Fibroblast of the conjunctiva (primary cell): ENCODE measurements around the gene P3H1.

ENCODE experiments used
- DNase-seq: peaks from one replicate; pipeline ENCODE4 v3.0.0-alpha.2; 2010; ENCODE audit warnings: low read depth

P3H1 gene

DNA sequence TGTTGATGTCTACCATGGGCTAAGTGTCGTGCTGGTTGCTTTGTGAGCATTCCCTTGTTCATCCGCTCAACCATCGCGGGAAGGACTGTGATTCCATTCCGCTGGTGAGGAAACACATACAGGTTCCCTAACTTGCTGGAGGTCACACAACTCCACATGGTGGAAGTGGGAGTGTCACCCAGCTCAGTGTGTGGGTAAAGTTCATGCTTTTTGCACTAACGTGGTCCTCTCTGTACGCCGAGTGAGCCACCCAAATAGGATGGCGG, 22.7 kb downstream of the P3H1 start:
- no peak for DNase-seq

DNA sequence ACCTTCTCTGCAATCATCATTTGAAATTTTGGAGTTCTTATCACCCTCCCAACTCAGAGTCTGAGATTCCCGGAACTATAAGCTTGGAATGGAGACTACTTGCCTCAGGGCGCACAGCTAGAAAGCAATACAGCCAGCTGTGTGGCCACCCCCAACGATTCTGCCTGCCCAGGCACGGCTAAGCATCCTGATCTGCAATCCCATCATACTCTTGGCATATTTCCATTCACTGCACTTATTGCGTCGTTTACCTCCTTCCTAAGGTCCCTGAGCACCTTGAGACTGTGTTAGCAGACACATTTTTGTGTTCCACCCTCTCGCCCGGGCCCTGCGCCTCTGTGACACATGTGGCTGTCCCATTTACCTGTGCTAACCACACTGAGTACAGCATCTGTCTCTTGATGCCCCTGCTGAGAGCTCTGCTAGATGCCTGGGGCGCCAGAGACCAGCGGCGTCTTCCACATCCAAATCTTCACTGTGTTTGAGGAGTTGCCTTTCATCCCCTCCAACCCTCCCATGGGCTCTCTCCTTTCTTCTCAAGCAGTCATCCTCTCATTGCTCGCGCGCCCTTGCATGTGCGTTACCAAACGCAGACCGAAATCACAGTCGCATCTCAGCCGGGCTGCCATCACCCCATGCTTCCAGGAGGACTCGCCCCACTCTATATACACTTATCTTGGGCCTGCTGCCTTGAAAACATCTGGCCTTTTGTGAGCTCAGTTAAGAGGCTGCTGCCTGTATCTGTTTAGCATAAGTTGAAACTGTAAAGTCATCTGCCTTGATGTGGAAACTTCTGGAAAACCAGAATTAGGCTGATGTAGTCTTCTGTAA, 23.3 kb downstream of the P3H1 start:
- no peak for DNase-seq

DNA sequence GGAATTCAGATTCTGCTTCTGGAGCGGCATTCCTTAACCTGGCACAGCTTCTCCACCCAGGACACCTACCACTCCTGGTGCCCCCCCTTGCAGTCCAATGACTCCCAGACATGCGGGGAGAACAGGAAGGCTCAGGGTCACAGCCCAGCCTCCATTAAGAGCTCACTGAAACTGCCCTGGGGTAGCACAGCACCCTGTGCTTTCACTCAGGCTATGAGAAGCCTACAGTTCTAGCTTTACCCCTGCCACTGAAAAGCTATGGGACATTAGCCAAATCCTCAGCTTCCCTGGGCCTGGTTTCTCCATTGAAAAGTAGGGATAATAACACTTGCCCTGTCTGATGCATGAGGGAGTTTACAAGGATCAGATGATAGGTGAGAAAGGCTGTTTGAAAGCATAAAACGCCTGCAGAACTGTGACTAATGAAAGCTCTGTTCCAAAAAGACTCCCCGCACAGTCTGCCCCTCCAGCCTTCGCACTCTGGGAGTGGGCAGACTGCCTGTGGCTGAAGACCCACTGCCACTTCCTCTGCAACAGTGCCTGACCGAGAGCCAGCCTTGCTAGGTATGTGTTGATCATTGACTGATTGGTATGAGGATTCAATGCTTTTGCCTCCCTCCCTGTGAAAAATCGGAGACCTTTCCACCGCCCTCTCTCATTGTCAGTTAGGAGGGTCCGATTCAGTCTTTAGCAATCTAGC, 24.1 kb downstream of the P3H1 start:
- no peak for DNase-seq

DNA sequence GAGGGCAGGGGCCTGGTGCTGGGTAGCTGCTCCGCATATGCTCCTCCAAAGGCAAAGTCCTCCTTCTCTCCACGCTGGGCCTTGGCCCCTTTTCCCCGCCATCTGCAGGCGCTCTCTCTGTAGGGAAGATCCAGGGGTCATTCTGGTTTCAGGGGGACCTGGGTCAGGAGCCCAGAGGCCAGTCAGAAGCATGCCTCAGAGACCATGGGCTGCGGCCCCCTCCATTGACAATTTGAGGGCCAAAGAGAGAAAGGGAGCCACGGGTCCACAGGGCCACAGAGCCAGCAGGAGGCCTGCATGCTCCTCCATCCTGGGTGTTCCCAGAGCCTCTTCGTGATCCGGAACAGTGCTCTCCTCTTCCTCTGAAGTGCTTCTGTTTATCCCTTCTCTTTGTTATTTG, 24.7 kb downstream of the P3H1 start:
- no peak for DNase-seq

DNA sequence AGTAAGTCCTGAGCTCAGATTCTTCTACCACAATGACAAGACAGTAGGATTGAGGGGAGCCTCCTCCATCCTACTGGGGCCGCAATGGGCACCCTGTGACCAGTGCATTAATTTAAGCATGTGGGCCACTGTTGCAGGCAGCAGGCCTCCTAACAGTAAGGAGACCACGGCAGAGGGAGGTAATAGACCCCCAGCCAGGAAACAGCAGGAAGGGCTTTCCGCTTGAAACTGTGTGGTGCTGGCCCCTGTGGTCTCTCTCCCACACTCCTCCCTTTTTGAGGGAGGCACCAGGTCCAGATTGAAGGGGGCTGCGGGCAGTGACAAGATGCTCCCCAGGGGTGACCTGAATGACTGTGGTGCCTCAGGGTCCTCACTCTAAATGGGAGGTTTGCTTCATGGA, 25.1 kb downstream of the P3H1 start:
- no peak for DNase-seq

DNA sequence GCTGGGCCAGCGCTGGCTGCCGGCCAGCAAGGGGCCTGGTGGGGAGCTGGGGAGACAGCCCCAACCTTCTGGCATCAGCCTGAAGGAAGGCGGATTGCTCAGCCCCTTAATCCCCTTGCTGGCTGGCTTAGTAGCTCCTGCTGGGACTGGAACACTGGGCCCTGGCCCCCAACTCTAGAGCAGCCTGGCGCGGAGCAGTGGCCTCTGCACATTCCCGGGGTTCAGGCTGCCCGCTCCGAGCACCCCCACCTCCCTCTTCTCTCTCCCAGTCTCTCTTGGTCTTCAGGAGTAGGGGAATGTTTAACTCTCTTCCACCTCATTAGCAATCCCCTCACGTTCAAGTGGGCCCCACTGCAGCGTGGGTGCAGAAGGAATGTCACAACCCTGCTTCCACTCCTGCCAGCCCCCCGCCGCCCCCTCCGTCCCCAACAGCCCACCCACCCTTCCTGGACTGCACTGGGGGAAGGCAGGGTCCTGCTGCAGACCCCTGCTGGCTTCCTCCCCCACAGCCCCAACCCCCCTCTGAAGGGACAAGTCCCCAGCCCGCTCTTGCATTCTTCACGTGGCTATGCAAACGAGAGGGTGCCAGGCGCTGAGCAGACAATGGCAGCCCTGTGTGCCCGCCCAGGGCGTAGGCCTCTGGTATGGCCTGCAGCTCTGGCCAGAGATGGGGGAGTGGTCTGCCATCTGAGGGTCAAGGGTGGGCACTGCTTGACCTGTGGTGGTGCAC, 25.8 kb downstream of the P3H1 start:
- DNase-seq: no peak

DNA sequence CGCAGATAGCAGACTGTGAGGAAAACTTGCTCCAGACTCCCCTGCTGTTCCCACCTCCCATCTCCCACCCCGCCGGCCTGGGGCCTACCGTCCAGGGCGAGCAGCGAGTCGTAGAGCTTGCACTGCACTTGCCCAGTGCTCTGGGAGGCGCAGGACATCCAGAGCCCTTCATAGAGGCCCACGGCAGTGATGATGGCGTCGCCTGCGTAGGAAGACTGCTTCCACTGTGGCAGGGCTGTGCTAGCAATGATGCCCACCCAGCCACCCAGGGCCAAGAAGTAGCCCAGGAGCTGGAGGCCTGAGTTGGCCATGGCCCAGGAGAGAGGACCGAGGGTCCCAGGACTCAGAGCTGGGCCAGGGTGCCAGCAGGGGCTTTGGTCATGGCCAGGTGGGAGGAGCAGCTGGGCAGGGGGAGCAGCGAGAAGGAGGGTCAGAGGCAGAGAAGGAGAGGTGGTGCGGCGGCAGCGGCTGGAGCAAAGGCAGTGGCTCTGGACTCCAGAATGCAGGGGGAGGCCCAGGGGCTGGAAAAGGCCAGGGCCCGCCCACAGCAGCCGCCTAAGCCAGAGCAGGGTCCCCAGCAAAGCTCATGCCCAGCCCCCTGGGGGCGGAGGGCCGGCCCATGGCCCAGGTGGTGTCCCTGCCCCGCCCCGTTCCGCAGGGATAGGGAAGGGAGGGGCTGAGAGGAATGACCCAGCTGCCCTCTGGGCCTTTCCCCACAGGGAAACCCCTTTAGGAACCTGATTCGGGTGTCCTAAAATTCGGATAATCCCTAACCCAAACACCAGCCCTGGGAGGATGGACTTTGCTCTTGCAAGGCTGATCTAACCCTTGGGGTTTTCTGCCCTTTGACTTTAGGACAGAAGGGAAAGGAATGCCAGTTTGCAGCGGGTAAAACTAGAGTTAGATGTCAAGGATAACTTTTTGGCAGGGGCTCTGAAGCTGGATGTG, 26.8 kb downstream of the P3H1 start, which contains the start of gene CLDN19:
Gene CLDN19, minus strand, starts transcription at position 484 of the 948 bp plus-strand sequence. Its CDS starts 173 bp downstream, at position 311.
- DNase-seq: no peak

DNA sequence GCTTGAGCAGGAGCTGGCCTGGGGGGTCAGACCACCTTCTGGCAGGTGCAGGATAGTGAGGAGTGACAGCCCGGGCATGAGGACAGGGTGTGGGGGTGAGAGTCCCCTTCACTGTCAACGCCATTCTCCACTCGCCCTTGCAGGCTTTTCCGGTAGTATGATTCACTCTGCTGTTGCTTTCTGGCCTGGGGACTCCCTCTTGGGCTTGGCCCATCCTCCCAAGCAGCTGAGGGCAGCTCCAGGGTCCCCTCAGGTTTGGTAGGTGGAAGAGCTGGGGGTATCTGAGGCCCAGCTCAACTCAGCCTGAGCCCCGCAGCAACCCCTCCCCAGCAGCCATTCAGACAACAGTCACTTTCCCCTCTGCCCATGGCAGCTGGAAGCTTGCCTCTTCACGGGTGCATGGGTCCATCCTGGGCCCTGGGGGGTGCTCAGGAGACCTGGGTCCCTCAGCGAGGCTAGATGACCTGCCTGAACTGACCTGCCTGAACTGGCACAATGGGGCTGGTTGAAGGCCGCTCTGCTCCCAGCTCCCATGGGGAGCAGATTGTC, 28.1 kb downstream of the P3H1 start:
- no peak for DNase-seq

DNA sequence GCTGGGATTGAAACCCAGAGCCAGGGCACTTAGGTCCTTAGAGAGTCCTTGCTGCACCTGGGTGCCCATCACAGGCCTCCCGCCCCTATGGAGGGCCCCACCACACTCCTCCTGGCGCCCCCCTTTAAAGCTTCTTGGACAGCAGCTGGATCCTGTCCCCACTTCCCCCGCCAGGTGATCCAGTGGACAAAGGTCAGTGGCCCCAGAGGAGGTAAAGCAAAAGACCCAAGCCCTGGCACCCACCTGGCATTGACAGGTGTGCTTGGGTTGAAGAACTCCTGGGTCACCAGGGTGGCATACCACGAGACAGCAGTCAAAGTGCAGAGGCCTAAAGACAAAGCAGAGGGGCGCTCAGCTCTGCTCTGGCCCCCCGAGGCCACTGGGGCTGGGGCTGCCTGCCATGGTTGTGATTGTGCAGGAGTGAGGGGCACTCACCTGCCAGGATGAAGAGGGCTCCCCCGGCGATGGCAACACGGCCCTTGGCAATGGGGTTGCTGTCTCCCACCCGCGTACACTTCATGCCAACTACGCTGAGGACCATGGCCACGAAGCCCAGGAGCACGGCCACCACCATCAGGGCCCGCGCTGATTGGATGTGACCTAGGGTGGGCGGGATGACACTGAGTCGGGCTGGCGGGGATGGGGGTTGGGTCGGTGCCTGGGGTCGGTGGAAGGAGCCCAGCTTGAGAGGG, 28.7 kb downstream of the P3H1 start:
- no peak for DNase-seq

DNA sequence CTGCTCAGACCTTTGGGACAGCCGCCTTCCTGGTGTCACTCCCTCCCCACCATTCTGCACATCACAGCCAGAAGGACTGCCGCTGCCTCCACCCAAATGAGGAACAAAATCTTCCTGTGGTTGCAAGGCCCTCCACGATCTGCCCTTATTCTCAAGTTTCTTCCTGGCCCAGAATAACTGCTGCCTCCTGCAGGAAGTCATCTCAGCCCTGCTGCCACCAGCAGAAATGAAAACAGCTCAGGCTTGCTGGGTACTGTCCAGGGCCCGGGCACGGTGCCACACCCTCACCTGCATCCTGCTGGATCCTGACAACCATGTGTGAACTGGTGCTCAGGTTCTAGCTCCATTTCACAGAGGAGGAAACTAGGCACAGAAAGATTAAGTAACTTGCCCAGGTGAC, 29.6 kb downstream of the P3H1 start:
- DNase-seq: no peak

DNA sequence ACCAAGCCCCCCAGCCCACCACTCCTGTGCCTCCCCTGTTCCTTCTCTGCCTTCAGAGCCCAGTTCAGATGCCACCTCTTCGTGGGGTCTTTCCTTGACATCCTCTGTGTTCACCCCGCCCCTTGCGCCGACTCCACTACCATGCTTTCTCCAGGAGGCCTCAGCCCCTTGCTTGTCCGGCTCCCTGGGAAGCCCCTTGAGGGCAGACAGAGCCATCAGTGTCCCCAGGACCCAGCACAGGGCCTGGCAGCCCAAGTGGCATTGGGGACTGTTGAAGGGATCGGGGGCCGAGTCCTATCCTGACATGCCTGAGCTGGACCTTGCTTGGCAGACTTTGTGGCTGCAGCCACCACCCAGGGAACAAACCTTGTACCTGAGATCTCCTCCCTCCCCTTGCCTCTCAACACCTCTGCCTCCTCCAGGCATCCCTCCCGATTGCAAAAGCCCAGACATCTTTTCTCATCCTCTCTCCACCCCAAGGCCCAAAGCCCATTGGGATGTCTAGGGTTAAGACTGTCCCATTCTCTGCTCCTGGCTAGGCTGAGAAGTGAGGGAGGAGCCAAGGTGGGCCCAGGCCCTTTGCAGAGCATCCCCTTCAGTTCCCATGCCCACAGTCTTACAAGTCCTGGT, 30.1 kb downstream of the P3H1 start:
- no peak for DNase-seq

DNA sequence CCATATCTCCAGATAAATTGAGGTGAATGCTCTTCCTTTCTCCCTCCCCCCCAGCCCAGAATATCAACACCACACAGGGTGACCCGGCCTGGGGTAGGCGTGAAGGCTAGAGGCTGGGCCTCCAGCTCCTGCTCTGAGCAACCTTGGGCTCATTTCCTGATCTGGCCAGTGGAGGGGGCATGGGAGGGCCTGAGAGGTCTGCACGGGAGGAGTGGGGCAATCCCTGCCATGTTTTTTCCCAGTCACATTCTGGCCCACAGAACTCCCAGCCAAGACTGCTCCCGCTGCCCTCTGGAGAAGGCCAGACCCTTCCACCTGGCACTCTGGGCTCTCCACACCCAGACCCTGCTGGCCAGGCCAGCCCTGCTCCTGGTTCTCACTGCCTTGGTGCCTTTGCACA, 30.7 kb downstream of the P3H1 start:
- no peak for DNase-seq

DNA sequence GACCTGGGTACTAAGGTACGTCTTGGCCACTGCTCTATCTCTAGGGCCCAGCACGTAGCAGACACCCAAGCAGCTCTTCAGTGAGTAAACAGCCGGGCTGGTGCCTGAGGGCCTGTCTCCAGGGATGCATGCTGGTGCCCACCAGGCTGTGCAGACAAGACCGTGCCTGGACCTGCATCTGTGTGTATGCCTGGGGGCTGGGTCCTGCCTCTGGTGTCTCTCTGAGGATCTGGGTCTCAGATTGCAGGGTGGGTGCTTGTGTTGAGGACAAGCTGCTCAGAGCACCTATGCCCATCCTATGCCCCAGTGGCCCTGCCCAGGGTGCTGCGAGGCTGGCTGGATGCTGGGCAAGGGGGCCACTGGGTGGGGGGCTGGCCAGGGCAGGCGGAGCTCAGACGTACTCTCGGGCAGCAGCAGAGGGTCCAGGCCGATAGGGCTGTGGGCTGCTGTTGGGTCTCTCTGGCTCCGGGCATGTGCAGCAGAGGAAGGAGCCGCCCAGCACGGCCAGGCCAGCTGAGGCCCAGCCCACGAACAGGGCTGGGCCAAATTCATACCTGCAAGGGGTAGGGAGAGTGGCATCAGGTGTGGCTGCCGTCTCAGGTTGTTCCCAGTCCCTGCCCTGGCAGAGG, 31.2 kb downstream of the P3H1 start:
- no peak for DNase-seq

DNA sequence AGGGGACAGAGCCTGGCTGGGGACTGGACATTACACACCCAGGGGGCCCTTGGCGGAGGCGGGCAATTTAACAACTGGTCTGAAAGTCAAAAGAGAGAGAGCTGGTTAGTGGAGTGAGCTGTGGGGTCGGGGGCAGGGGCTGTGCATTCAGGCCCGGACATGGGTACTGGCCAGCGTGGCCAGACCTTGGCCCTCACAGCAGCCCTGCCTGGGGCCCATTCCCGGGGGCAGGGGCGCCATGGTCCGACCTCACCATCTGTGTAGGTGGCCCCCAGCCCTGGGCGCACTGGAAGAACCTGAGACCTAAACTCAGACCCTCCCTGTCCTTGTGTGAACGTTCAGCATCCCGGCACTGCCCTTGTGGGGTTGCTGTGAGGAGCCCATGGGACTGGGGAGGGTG, 31.8 kb downstream of the P3H1 start:
- no peak for DNase-seq

DNA sequence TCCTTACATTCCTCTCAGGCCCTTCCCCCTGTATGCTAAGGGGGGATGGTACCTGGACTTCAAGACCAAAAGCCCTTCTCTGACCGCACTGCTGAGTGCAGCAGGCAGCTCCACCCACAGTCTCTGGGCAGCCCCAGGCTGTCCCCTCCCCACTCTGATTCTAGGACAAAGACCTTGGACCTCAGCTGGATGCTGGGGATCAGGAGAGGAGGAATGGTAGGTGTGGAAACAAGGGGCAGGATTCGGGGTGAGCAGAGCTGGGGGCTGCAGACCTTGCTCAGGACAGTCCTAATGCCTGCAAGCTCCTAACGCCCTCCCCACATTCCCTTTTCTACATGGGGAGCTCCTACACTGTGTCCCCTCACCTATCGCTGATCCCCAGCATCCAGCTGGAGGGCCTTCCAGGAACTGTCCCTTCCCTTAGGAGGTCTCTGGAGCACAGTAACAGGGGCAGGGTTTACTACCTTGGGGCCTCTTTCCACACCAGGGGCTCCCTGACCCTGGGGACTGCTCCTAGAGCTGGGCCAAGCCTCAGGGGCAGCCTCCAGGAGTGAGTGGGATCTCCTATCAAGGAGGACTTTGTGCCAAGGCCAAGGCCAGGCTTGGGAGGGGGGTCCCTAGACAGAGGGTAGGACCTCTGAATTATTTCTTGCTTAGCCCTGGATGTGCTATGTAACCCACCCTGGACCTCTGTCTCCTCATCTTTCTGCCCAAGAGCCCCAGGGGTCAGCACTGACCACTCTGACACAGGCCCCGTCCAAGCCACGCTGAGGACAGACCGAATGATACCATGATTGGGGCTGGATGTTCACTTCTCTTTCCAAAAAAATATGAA, 32.4 kb downstream of the P3H1 start:
- no peak for DNase-seq

DNA sequence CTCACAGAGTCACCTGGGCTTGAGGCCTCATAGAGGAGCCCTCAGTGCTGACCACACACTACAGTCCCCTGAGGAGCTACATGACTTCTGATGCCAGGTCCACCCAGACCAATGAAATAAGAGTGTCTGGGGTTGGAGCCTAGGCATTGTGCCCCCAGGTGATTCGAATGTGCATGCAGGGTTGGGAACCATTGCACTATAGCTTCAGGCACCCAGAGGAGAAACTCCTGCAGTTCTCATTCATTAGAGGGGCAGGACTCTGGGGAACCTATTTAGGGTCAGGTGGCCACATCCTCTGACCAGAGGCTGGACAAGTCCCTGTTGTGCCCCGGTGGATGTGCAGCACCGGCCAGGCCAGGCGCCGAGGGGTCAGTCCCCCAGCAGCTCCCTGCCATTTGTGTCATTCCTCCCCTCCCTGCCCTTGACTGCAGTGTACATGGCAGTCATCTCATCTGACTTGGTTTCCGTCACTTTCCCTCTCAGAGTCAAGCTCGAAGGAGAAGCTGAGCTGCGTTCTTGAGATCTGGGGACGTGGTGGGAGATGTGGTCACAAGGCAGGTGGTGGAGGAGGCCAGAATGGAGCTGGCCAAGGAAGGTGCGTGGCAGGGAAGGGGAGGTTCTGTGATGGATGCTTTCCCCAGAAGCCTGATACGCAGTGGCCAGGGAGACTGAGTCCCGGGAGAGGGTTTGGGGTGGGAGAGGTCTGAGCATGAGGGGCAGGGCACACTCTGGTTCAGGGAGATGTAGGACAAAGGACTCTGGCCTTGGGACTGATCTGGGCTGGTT, 33.2 kb downstream of the P3H1 start:
- no peak for DNase-seq

DNA sequence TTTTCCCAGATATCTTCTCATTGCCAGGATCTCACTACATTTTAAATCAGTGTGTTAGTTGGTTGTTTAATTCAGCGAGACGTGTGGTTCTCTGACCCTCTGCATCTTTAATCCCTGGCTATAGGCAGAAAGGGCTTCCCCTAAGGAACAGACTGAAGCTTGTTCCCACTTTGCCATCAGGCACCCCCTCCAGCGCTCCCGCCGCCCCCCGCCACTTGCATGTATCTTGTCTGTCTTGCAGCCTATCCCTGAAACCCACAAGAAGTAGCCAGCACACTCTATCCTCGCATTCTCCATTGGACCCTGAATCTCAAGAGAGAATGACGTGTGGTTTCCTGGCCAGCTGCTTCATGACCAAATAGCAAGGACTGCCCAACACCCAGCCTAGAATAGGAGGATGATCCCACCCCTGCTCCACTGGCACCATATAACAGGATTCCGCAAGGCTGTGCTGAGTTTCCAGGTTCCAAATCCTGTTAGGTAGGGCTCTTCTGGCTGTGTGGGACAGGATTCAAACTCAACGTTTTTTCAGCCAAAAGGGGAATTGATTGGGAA, 34.6 kb downstream of the P3H1 start:
- no peak for DNase-seq

DNA sequence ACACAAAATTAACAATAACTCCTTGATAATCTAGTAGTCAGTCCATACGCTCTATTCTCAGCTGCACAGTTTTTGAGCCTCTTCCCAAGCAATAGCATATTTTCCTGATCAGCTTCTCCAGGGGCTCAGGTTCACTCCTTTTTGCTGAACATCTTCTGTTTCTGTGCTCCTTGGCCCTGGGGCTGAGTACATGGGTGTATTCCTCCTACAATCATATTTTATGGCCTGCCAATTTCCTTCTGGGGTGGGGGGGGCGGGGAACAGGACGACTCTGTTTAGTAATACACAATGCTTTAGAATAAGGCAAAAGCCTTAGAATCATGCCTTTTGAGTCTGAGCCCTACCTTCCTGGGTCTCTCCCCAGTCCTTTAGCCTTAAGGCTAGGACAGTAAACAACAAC, 35.2 kb downstream of the P3H1 start:
- no peak for DNase-seq
